Body of pancreas (tissue), 4 donors: Measurements from ENCODE around the gene PLXNA1. TPM values are rescaled to one million over a fixed set of nuclear protein-coding genes. Genes with fewer than 3 reads are reported as not detected.

Experiments used
- ATAC-seq: fragments of 150-250 bp; one replicate; pipeline ENCODE4 v1.9.1; 2016
- DNase-seq, 4 donors: peaks; one replicate each; pipeline ENCODE4 v3.0.0-alpha.2; 2019
- H3K27ac ChIP-seq, 4 donors: fragments of 200-600 bp; sonication (generic); 1 replicate in 3 of 4; 2 replicates in 1 of 4; pipeline versions ENCODE4 v1.5.1 to v1.6.1; 2016 to 2019; ENCODE audit warnings: mild to moderate bottlenecking in 1 of 4, mixed read lengths in 1 of 4, moderate library complexity in 1 of 4
- H3K27me3 ChIP-seq, 2 donors: fragments of 200-600 bp; sonication (generic); one replicate each; pipeline ENCODE4 v1.6.0; 2016; ENCODE audit warnings: mild to moderate bottlenecking in 1 of 2
- H3K36me3 ChIP-seq, 2 donors: fragments of 200-600 bp; sonication (generic); replicated peaks in 1 of 2; 2 replicates each; pipeline ENCODE4 v1.5.1; 2016; ENCODE audit warnings: low read depth in 2 of 2; ENCODE audit not compliant: insufficient read depth in 1 of 2
- H3K4me1 ChIP-seq: fragments of 200-600 bp; sonication (generic); one replicate; pipeline ENCODE4 v1.6.0; 2016
- H3K4me3 ChIP-seq, 2 donors: fragments of 200-600 bp; sonication (generic); 1 replicate in 1 of 2; 2 replicates in 1 of 2; pipeline ENCODE4 v1.5.1; 2016 to 2019
- H3K9me3 ChIP-seq, 3 donors: fragments of 200-600 bp; sonication (generic); 1 replicate in 2 of 3; 2 replicates in 1 of 3; pipeline ENCODE4 v1.5.1; 2016
- CTCF ChIP-seq, 7 experiments: fragments of 450-650 bp in 4 of 7; fragments of 200-600 bp in 3 of 7; sonication (generic) in 3 of 7; IDR thresholded peaks; one replicate each; pipeline ENCODE4 v1.5.1; 2016 to 2019; ENCODE audit warnings: antibody characterized with exemption in 7 of 7
- POLR2A ChIP-seq, 3 donors: fragments of 450-650 bp; IDR thresholded peaks; one replicate each; pipeline ENCODE4 v1.6.1; 2016; ENCODE audit warnings: antibody characterized with exemption in 3 of 3, mild to moderate bottlenecking in 2 of 3
- WGBS, 2 donors: methylation state at CpG; one replicate each; pipeline ENCODE4 v1.1.5; 2017; 5-methylcytosine and 5-hydroxymethylcytosine counted together
- intact Hi-C: fragments of 100-400 bp; cut with DNase I; formaldehyde crosslinking; loops from one replicate; pipeline ENCODE4 v1.15.1; 2023
- total RNA-seq, 2 donors: library from RNA; depleted of rRNA; stranded (reverse); fragments of >200 nt; gene quantifications; one replicate each; pipeline ENCODE4 v1.1.0, GENCODE V29; 2016

PLXNA1 gene
- total RNA-seq, 2 donors from 2014 or later: 13.2 to 25.1 TPM

GRCh38 chr3:126969586-126969985 lies 13.3 kb upstream of the PLXNA1 start:
- no peaks in the 10 kb centered on the region for H3K27me3 ChIP-seq
- H3K27ac ChIP-seq: no peak overlapping the region
- peaks cover 0 to 4% (median 0%) of the 10 kb centered on the region in 3 donors for H3K9me3 ChIP-seq
- H3K36me3 ChIP-seq: no peaks in the 10 kb centered on the region
- intact Hi-C loops: no loop called here
- WGBS, 2 donors: 43 to 60% methylated on average over 7 of the region's 7 CpGs
- DNase-seq (no peak), ATAC-seq (no peak)
- H3K4me3 ChIP-seq: no peak overlapping the region
- no peaks in the 10 kb centered on the region for H3K4me1 ChIP-seq
- TF ChIP-seq POLR2A (IDR thresholded peaks at IDR 0.05): no peak
- no peak for TF ChIP-seq CTCF (IDR thresholded peaks at IDR 0.05)

- H3K36me3 ChIP-seq: no peaks in the 10 kb centered on the region
- DNase-seq: no peak
- no peak overlapping the region for H3K27ac ChIP-seq
- no peak for TF ChIP-seq POLR2A (IDR thresholded peaks at IDR 0.05)
- TF ChIP-seq CTCF (IDR thresholded peaks at IDR 0.05): no peak
- H3K4me1 ChIP-seq: no peaks in the 10 kb centered on the region
- no peak for ATAC-seq
- WGBS, 2 donors: 56 to 65% methylated on average over 4 to 5 of the region's 5 CpGs
- no peak overlapping the region for H3K4me3 ChIP-seq
- intact Hi-C loops: no loop called here
- H3K9me3 ChIP-seq: peaks cover 0 to 4% (median 0%) of the 10 kb centered on the region in 3 donors
- H3K27me3 ChIP-seq: no peaks in the 10 kb centered on the region
These were observed 12.8 kb upstream of the PLXNA1 start for GRCh38 chr3:126970101-126970500.

- intact Hi-C loops: no loop called here
- no peaks in the 10 kb centered on the region for H3K27me3 ChIP-seq
- ATAC-seq (no peak), DNase-seq (no peak)
- H3K27ac ChIP-seq: no peak overlapping the region
- TF ChIP-seq POLR2A (IDR thresholded peaks at IDR 0.05) (no peak), CTCF (IDR thresholded peaks at IDR 0.05) (no peak)
- H3K36me3 ChIP-seq: no peaks in the 10 kb centered on the region
- WGBS, 2 donors: 77 to 80% methylated on average over 5 of the region's 5 CpGs
- no peak overlapping the region for H3K4me3 ChIP-seq
- H3K4me1 ChIP-seq: no peaks in the 10 kb centered on the region
- H3K9me3 ChIP-seq: peaks cover 0 to 4% (median 0%) of the 10 kb centered on the region in 3 donors
These were observed 12.0 kb upstream of the PLXNA1 start for GRCh38 chr3:126970921-126971320.

- H3K27me3 ChIP-seq: no peaks in the 10 kb centered on the region
- no peak overlapping the region for H3K4me3 ChIP-seq
- H3K27ac ChIP-seq: no peak overlapping the region
- ATAC-seq (peak; percentile 64), DNase-seq (peak; percentile 32 to 79 (median 43))
- WGBS, 2 donors: 39 to 46% methylated on average over 9 to 13 of the region's 13 CpGs
- peaks cover 0 to 4% (median 0%) of the 10 kb centered on the region in 3 donors for H3K9me3 ChIP-seq
- no peaks in the 10 kb centered on the region for H3K36me3 ChIP-seq
- TF ChIP-seq POLR2A (IDR thresholded peaks at IDR 0.05) (peak in 1 of 3 donors; percentile 15), CTCF (IDR thresholded peaks at IDR 0.05) (no peak)
- intact Hi-C loops: no loop called here
- H3K4me1 ChIP-seq: no peaks in the 10 kb centered on the region
These were observed 11.0 kb upstream of the PLXNA1 start for GRCh38 chr3:126971891-126972351.

- Histone ChIP-seq H3K4me3 (no peak overlapping the region), H3K36me3 (no peaks in the 10 kb centered on the region), H3K27me3 (no peaks in the 10 kb centered on the region), H3K4me1 (no peaks in the 10 kb centered on the region), H3K9me3 (peaks cover 0 to 4% (median 0%) of the 10 kb centered on the region in 3 donors), H3K27ac (no peak overlapping the region)
- WGBS, 2 donors: 80 to 81% methylated on average over 2 to 5 of the region's 5 CpGs
- ATAC-seq (no peak), DNase-seq (no peak)
- intact Hi-C loops: no loop called here
- TF ChIP-seq POLR2A (IDR thresholded peaks at IDR 0.05) (no peak), CTCF (IDR thresholded peaks at IDR 0.05) (no peak)
These were observed 10.0 kb upstream of the PLXNA1 start for GRCh38 chr3:126972866-126973265.
